BE2C (cell line): Measurements from ENCODE around the gene AP1G1.

Experiments
- DNase-seq: peaks from one replicate; pipeline ENCODE4 v3.0.0-alpha.2; 2020
- H3K27me3 ChIP-seq: fragments of 250-450 bp; sonication (Bioruptor Pico); 2 replicates; pipeline ENCODE4 v1.5.1; 2020; ENCODE audit warnings: mild to moderate bottlenecking
- H3K36me3 ChIP-seq: fragments of 250-450 bp; sonication (Bioruptor Pico); 2 replicates; pipeline ENCODE4 v1.5.1; 2020; ENCODE audit warnings: mild to moderate bottlenecking
- H3K4me1 ChIP-seq: fragments of 250-450 bp; sonication (Bioruptor Pico); 2 replicates; pipeline ENCODE4 v1.5.1; 2020
- H3K4me3 ChIP-seq: 2 replicates; pipeline ENCODE4 v1.5.1; 2011; ENCODE audit warnings: low read depth, low read length
- H3K9me3 ChIP-seq: fragments of 250-450 bp; sonication (Bioruptor Pico); 2 replicates; pipeline ENCODE4 v1.5.1; 2020
- TF ChIP-seq, protein P1 (sequence below): IDR thresholded peaks from 2 replicates; pipeline ENCODE4 v1.5.1; 2012; ENCODE audit warnings: mild to moderate bottlenecking, low read depth, low read length

Gene AP1G1

DNA sequence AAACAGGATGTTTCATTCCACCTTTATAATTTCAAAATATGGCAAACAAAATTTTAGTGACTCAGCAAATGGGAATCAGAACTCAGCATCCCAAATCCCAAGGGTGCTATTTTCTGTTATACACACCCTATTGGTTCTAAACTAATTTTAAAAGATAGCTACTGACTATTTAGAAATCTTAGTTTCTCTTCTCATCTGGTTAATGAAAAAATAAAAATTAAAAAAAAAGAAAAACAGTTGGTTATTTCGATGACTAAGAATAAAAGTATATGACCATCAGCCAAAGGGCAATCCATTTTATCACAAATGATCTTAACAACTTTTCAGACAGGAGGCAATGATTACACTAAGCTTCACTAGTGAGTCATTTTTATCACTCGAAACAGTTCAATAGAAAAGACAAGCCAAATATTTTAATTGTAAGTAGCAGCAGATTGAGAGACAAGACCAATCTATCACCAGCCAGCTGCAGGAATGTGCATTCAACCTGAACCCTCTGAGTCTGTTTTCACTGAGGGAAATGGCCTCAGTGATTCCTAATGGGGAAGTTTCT lies 99.3 kb downstream of the AP1G1 start:
- TF ChIP-seq, protein P1, sequence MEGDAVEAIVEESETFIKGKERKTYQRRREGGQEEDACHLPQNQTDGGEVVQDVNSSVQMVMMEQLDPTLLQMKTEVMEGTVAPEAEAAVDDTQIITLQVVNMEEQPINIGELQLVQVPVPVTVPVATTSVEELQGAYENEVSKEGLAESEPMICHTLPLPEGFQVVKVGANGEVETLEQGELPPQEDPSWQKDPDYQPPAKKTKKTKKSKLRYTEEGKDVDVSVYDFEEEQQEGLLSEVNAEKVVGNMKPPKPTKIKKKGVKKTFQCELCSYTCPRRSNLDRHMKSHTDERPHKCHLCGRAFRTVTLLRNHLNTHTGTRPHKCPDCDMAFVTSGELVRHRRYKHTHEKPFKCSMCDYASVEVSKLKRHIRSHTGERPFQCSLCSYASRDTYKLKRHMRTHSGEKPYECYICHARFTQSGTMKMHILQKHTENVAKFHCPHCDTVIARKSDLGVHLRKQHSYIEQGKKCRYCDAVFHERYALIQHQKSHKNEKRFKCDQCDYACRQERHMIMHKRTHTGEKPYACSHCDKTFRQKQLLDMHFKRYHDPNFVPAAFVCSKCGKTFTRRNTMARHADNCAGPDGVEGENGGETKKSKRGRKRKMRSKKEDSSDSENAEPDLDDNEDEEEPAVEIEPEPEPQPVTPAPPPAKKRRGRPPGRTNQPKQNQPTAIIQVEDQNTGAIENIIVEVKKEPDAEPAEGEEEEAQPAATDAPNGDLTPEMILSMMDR, result no peak
- Histone ChIP-seq H3K36me3 (no peaks in the 10 kb centered on the region), H3K27me3 (no peaks in the 10 kb centered on the region), H3K9me3 (no peaks in the 10 kb centered on the region), H3K4me3 (no peak overlapping the region), H3K4me1 (no peaks in the 10 kb centered on the region)
- DNase-seq, result no peak

DNA sequence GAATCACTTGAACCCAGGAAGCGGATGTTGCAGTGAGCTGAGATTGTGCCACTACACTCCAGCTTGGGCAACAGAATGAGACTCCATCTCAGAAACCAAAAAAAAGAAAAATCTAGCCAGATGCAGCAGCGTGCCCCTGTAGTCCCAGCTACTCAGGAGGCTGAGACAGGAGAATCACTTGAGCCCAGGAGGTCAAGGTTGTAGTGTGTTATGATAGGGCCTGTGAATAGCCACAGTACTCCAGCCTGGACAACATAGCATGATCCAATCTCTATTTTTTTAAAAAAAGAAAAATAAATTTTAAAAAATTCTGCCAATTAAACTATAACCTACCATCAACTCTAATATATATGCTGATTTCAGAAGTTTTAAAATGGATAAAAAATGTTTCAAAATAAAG lies 99.9 kb downstream of the AP1G1 start:
- TF ChIP-seq, protein P1, result no peak
- DNase-seq, result no peak
- Histone ChIP-seq H3K27me3 (no peaks in the 10 kb centered on the region), H3K4me1 (no peaks in the 10 kb centered on the region), H3K4me3 (no peak overlapping the region), H3K36me3 (no peaks in the 10 kb centered on the region), H3K9me3 (no peaks in the 10 kb centered on the region)

DNA sequence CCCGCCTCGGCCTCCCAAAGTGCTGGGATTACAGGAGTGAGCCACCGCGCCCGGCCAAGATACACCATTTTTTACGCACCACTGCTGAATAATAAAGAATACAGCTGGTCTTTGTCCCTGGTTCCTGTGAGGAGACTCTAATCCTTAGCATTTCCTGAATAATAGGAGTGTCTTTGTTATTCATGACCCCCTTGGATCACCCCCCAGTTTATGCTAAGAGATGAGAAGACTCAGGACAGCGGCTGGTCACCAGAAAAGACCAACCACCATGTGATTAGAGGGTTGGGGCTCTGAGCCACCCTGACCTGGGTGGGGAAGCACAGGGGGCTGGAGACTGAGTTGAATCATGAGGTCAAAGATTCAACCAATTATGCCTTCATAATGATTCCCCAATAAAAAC lies 101.4 kb downstream of the AP1G1 start:
- TF ChIP-seq, protein P1, result no peak
- H3K36me3 ChIP-seq, result no peaks in the 10 kb centered on the region
- no peaks in the 10 kb centered on the region for H3K4me1 ChIP-seq

DNA sequence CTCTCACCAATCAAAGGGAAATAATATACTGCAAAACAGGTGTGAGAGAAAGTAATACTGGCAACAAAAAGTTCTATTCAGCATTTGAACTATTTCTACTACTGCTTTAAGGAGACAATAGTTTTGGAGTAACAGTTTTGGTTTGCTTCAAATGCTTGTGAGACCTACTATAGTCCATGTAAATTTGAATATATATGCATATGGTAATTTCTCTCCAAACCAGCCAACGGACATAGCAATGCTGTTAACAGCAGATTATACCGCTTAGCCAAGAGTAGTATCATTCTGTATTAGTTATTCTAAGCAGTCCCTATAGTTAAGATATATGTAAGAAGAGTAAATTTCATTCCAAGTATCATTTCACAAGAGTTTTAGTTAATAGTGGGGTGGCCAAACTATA lies 102.6 kb downstream of the AP1G1 start:
- TF ChIP-seq, protein P1, result no peak
- Histone ChIP-seq H3K9me3 (no peaks in the 10 kb centered on the region), H3K36me3 (no peaks in the 10 kb centered on the region; the same call in 1 of the 2 replicates), H3K4me3 (no peak overlapping the region), H3K27me3 (no peaks in the 10 kb centered on the region), H3K4me1 (no peaks in the 10 kb centered on the region)
- no peak for DNase-seq

More for the DNA sequence above, 101.4 kb downstream of the AP1G1 start:
- no peaks in the 10 kb centered on the region for H3K27me3 ChIP-seq
- no peak overlapping the region for H3K4me3 ChIP-seq
- no peak for DNase-seq
- no peaks in the 10 kb centered on the region for H3K9me3 ChIP-seq

DNA sequence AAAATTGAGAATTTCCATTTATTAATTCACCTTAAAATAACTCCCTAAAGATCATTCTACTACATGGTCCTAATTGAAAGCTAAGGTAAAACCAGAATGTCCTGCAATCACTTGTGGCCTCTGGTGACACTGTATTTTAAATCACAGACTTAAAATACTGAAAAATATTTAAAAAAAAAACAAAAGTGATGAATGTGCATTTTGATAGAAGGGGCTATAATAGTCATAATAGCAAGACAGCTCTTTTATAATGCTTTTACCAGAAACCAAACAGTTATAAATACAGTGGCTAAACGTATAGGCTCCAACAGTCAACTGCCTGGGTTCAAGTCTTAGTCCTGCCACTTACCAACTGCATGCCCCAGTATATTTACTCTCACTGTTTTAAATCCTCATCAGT lies 105.3 kb downstream of the AP1G1 start:
- Histone ChIP-seq H3K4me3 (no peak overlapping the region), H3K36me3 (peaks cover 5% of the 10 kb centered on the region; the same call in 1 of the 2 replicates), H3K9me3 (no peaks in the 10 kb centered on the region), H3K4me1 (no peaks in the 10 kb centered on the region), H3K27me3 (no peaks in the 10 kb centered on the region)
- DNase-seq, result no peak
- TF ChIP-seq, protein P1, result no peak

DNA sequence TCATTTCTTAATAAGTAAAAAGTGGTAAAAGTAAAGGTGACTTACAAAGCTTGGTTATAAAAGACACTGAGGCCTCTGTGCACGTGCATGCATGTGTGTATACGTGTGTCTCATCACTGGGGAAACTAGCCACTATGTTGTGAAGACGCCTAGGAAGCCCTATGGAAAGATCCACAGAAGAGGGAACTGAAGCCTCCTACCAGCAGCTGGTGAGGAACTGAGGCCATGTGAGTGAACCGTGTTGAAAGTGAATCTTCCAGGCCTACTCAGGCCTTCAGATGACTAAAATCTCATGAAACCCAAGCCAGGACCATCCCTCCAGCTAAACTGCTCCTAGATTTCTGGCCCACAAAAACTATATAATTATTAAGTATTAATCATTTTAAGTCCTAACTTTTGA lies 107.8 kb downstream of the AP1G1 start:
- DNase-seq, result no peak
- TF ChIP-seq, protein P1, result no peak
- H3K4me3 ChIP-seq, result no peak overlapping the region
- no peaks in the 10 kb centered on the region for H3K9me3 ChIP-seq
- no peaks in the 10 kb centered on the region for H3K4me1 ChIP-seq
- no peaks in the 10 kb centered on the region for H3K27me3 ChIP-seq
- peaks cover 5% of the 10 kb centered on the region; the same call in 1 of the 2 replicates for H3K36me3 ChIP-seq
